HS-5 (cell line): ENCODE results near the gene GNAO1.

Experiments
- DNase-seq: peaks from one replicate; pipeline ENCODE4 v3.0.0-alpha.2; 2012; ENCODE audit warnings: low read depth

GNAO1 gene

DNA sequence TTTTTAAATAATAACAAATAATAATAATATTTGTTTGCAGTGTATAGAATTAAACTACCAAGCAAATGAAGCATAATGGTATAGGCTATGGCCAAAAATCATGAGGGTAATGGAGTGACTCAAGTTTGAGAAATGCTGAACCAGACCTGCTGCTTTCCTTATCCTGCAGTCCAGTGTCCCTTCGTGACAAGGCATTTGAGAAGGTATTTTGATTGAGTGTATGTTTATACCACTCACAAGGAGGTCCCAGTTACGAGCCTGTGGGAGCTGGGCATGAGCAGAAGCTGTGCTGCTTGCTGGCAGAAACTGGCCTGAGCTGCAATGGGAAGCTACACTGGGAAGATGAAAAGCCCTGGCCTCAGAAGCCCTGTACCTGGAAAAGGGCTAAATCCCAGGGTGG, 50.3 kb downstream of the GNAO1 start:
- no peak for DNase-seq

DNA sequence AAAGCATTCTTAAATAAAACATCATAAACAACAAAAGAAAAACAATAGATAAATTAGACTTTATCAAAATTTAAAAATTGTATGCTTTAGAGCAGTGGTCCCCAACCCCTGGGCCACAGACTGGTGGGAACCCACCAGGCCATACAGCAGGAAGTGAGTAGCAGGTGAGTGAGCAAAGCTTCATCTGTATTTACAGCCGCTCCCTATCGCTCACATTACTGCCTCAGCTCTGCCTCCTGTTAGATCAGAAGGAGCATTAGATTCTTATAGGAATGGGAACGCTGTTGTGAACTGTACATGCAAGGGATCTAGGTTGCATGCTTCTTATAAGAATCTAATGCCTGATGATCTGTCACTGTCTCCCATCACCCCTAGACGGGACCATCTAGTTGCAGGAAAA, 51.5 kb downstream of the GNAO1 start:
- no peak for DNase-seq

DNA sequence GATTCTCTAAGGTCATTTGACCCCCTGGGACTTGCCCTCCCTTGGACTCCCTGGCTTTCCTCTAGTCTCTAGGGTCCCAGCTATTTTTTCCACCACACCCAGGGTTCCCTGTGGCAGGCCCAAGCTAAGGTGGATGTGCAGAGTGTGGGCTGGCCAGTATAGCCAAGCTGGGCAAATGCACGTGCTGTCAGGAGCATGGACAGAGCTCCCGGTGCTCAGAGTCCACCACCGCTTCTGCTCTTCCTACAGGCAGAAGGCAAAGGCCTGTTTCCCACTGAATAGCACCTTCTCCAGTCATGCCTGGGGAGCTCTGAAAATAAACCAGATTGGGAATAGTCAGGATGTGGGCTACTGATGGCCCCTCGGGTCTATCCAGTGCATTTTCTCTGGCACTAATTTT, 53.3 kb downstream of the GNAO1 start:
- no peak for DNase-seq

DNA sequence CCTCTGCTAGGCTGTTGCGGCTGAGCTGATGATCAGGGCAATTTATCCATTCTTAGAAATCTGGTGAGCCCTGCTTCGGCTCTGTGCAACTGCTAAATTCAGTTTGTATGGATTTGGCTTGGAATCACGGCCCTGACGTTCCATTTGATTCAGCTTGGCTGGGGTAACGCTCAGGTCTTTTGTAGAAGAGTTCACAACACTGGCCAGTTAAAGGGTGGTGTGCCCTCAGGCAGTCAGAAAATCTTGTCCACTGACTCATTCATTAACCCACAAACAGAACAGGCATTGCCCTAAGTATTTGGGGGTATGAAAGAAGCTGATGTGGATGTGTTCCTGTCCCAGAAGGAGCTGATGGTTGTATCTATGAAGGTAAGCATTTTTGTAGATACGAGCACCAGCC, 53.9 kb downstream of the GNAO1 start:
- DNase-seq, result no peak

DNA sequence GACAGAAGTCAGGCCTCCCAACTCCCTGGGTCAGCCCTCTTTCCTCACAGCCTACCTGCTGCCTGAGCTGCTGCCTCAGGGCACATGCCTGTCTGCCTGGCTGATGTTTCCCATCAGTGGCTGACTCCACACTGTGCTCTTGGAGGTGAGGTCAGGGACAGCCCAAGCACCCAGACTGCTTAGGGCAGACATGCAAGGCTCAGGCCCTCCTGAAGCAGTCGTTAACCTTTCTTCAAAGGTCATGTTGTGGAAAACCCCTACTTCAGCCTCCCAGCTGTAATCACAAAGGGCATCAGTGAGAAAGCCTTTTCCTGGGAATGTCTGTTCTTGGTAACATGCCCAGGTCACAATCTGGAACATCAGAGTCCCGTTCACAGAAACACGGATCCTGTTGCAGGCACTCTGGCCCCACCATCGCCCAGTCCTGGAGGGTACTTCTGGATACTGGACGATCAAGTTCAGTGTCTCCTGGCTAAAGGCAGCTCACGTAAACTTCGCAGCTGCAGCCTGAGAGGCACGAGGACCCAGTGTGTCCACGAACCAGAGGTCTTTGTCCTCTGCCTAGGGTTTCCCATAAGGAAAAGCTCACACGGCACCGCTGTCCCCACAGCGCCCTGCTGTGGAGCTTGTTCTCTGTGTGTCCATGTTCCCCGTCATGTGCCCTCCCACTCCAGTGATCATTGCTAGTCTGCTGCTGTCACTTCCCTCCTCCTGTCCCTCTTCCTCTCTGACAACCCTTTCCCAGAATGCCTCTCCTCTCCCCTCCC, 54.9 kb downstream of the GNAO1 start:
- DNase-seq, result no peak

DNA sequence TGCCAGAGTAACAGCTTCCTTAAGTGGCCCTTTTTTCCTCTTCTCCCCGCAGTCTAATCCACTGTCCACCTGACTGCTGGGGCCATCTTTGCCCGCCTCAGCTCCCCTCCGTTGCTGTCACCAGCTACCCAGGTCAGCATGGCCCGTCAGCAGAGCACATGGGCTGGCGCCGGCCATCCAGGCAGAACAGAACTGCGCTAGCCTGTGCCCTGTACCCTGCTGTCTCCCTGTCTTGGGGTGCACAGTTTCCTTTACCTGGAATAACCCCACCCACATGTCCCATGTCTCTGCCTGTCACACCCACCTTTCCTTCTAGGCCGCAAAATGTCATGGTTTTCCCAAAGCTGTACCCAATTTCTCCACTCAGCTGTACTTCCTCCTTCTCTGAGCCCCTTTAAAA, 55.7 kb downstream of the GNAO1 start:
- no peak for DNase-seq

DNA sequence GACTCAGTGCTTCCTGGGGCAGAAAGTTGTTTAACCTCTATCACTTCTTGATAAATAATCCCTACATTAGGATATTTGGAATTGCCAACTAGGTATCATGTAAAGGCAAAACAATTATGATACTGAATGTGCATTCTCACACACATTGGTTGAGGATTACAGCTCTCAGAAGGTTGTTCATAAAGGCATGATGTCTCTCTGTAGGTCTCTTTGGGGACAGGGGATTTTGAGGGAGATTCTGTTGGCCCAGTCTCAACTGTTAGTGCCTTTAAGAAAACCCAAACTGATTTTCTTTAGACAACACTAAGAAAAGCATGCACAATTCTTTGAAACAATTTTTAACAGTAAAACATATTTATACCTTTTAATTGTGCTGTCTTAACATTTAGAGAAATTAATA, 56.5 kb downstream of the GNAO1 start:
- DNase-seq, result no peak

DNA sequence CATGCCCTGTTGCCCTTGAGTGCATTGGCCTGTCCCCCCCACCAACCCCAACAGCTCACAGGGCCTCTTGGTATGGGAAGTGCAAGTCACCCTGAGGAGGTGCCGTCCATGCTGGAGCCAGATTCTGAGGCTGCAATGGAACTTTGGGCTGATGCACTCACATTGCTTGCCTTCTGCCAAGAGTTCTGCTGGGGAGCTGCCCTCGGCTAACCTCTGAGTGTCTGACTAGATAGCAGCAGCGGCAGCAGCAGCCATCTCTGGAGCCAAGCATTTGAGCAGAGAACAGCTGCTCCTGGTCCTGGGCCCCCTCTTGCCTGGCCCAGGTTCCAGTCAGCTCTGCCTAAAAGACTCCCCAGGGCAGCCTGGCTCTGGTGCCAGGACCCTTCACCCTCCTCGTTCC, 61.5 kb downstream of the GNAO1 start:
- DNase-seq, result no peak

DNA sequence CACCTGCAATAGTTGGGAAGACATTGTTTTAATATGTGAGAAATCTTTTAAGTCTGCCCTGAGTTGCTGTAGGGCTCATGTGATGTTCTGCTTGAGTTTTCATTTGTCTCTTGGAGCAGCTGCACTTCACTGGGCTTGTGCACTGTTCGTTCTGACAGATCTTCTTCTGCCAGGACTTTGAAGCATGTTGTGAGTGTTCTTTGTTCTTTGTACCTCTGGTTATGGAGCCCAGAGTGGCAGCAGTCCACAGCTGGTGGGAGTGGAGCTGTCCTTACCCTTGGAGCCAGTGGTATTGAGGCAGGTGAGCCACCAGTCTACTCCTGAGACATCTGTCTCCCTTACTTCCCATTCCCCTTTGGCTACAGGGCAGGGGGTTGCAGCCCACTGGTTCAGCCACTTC, 64.6 kb downstream of the GNAO1 start:
- DNase-seq, result no peak

DNA sequence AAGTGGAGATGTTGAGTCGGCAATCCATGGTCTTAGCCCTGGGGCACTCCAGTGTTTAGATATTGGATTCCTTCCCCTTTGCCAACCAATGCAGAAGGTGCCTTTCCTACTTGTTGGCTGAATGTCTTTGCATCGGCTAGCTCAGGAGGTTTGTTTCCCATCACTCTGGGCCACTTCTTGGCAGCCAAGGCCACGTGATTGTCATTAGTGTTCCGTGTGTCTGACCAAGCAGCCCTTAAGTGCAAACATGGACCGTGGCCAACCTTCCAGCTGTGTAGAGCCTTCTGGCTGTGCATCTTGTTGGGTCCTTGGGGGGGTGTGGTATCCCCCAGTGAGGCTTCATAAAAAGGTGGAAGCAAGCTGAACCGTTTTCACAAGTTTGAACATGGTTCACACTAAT, 66.0 kb downstream of the GNAO1 start:
- DNase-seq, result no peak

DNA sequence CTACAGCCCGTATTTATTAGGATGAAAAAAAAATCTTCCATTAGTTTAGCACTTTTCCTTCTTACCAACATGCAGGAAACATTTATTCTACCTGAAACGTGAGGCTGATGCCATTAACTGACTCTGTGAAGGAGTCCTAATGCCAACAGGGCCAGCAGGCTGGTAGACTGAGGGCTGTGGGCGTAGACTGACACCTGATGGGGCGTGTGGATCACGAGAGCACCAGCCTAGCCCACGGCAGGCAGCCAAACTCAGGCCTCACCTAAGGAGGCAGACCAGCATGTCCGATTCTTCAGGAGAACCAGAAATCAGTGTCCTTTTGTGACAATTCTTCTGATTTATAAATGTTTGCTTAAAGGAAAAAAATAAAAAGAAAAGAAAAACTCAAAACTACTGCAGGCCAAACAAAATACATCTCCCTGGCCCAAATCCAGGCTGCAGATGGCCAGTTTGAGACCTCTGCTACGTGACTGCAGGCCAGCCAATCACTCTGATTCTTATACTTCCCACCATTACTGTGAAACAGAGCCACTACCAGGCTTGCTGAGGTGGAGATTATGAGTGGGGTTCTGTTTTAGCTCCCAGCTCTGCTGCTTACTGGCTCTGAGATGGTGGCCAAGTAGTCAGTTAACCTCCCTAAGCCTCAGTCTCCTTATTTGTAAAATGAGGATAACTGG, 66.5 kb downstream of the GNAO1 start:
- DNase-seq, result no peak

DNA sequence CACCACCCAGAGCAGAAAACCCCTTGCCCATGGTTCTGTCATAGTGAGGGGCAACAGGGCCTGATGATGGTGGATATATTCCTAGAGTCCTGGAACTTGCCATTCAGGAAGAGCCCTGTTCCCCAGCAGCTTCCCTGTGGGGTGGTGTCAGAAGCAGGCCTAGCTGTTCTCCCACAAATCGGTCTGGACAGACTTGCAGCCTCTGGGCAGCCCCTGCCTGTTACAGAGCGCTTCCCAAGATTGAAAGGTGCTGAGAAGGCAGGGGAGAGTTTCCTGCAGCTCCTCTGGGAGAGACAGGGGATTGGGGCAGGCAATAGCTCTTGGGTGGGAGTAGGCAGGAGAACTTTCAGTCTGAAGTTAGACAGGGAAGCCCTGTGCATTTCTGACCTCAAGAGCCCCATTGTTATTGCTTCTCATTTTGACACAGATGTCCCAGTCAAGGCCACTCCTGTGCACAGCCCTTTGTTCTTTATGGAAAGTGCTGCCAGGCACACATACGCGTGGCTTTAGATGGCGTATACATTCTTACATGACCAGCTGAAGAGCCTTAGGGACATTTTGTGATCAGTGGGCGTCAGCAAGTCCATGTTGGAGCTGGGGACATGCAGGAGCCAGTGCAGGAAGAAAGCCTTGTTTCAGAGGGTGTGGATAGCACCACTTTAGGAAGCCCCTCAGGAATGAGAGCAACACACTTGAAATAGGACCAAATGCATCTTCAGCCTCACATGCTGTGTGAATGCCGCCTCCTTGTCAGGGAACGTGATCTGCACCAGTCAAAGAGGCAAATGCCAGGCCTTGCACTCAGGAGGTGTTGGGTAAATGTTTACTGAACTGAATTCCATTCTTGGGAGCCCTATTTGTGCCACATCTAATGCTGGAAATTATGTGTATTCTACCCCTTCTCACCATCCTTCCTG, 67.5 kb downstream of the GNAO1 start:
- DNase-seq, result no peak

DNA sequence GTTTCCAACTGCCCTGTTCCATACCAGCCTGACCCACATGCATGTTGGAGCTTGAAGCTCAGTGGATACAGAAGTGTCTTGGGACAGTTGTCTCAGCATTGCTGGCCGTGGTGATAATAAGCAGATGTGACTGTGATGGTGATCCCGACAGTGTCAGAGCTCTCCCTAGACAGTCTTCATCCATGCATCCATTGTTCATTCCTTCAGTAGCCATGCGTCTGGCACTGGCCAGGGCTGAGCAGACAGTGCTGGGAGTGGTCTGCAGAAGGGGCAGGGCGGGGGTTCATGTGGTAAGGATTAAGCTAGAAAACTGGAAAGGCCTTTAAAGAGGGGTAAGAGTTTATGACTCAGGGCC, 68.1 kb downstream of the GNAO1 start:
- no peak for DNase-seq

DNA sequence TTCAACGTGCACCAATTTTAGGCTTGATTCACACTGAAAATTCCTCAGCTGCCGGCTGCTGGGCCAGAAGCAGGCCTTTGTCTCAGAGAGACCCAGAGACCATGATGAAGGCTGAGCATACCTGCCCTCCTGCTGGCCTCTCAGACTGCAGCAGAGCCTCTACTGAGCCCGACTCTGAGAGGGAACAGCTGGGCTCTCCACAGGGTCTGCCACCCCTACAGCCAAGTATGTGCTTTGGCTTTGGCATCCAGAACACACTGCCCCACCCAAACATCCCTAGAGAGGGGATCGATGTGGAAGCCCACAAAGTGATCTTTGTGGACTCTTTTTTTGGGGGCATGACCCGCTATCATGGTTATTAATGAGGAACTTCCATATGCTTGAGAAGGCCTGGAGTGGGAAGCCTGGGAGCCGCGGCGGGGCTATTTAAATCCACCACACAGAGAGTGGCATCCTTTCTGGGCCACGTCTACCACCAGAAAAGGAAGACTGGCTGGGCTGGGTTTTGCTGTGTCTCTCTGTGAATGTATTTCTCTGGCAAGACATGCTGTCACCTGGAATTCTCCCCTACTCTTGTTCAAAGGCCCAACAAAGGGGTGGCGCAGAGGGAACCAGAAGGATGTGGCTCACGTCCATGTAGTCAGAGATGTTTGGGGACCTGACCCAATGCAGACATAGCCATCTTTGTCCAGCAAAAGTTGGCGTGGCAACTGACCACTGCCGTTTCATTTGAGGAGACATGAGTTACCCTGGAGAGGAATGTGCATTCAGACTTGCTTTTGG, 69.3 kb downstream of the GNAO1 start:
- DNase-seq, result no peak

DNA sequence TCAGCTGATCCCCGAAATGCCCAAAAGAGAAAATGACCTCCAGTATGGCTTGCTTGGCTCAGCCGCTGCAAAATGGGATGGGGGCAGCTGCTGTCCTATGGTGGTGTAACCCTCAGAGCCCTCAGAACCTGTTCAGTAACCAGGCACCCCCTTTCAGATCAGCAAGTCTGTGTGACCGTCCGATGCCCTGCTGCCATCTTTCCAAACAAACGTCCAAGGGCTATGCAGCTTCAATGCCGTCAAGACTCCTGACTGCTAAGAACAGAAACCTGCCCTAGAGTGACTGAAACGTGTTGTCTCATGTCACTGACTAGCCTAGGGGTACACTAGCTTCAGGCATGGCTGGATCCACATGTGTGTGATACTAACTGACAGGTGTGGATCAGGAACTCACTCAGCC, 70.4 kb downstream of the GNAO1 start:
- no peak for DNase-seq

DNA sequence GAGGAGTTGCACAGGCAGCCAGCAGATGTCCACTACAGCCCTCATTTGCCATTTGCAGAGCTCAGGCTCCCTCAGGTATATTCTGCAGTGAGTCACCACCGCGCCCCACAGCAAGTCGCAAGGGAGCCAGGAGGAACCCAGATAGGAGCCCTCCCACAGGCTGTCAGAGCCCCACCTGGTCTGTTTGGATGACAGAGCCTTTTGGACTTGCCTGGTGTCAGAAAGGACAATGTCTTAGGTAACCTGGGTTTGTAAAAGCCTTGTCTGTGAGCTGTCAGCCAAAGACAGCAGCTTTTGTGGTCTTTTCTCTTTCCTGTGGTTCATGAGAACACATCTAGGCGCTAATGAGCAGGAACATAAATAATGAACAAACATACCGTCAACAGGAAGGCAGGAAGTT, 70.9 kb downstream of the GNAO1 start:
- no peak for DNase-seq

DNA sequence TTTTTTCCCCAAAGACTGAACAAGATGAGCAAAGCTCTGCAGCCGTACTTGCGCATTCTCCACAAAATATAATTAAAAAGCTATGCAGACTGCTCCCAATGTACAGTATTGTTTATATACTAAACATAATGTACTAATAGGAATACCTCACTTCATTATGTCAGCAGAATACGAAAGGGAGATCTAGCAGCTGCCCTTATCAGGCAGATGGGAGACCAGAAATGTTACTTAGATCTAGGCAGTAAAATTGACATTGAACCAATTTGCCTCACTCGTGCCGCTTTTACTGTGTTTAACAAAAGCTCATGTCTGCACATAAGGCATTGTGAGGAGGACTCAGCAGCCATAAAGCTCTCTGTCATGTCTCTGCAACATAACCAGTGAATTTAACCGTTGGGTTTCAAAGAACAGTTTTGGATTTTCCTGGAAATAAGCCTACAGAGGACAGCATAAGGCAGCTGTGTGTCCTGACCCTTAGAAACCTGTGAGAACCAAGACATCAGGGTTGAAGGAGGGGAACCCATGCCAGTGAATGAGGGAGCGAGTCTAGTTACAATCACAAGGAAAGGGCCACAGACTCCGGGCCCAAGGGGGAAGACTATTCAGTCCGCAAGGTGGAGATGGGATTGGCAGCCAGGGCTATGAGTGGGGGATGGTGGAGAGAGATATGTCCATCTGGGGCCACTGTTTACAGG, 71.4 kb downstream of the GNAO1 start:
- DNase-seq, result no peak

DNA sequence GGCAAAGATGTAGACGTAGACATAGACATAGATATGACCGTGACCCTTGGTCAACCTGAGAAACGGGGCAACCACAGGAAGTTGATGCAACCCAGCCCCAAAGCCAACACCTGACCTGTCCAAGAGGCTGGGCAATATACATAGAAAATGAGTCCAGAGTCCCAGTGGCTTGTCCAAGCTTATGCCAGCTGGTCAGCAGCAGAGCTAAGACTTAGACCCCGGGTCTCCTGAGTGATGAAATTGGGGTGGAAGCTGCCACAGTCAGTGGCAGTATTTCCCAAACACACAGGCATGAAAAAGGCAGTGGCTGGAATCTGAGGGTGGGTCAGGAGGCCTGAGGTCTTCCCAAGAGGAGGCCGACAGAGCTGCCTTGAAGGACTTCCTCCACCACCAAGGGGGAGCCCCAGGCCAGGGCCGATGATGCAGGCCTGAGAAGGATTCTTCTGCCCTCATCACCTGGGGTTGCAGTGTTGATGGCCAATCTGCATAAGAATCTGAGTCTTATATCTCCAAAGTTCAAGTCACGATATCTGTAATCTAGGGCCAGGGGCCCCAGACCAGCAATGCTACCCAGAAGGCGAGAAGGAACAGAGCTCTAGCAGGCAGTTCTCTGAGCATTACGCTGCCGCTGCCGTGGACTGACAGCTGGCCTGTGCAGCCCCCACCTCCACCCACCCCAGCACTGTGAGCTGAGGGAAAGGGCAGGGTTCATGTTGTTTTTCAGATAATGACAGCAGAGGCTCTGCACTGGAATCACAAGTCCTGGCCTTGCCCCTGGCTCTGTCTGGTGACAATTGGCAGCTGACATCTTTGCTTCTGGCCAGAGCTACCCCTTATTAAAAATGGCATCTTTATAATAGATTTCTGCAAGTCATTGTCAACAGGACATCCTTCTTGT, 72.7 kb downstream of the GNAO1 start:
- DNase-seq, result no peak

DNA sequence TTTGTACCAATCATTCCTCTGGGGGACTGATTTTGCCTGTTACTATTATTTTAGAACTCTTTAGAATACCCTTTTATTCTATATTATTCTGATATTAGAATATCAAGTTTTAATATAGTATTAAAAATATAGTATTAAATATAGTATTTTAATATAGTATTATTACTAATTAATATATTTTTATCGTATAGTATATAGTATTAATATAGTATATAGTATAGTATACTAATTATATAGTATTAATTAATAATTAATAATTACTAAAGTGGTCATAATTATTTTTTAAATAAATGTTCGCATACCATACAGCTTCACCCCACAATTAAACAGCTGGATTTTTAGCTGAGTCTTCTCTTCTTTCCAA, 73.3 kb downstream of the GNAO1 start:
- DNase-seq, result no peak

DNA sequence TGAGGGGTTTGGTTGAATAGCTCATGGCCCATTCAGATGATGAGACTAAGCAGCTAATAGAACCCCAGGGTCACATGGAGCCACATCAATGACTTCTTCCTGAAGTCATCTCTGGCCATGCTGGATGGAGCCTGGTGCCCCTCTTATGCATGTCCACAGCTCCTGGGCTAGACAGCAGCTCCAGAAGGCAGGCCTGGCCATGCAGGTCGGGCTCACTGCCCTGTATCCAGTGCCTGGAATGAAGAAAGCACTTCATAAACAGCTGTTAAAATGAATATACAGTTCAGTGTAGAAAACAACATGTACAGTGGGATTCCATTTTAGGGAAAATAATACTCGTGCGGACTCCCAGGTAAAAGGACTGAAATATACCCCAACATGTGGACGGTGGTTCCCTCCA, 73.9 kb downstream of the GNAO1 start:
- DNase-seq, result no peak

DNA sequence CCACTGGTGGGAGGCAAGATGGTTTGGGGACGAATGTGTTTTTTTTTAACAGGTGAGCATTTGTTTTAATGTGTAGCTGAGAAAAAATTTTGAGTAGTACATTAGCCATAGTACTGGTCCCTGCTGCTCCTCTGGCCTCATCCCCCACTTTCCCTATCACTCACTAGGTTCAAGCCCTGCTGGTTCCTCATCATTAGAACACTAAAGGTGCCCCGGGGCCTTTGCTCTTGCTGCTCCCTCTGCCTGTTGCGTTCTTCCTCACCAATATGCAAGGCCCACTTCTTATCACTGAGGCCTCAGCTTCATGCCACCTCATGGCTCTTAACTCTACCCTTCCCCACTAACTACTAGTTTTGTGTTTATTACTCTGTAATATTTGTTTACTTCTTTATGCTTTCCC, 74.5 kb downstream of the GNAO1 start:
- DNase-seq, result no peak
